Colonic mucosa (tissue), 4 donors: ENCODE data around the gene EXT2. TPM values are rescaled to one million over a fixed set of nuclear protein-coding genes. Genes with fewer than 3 reads are reported as not detected.

Experiments
- DNase-seq: peaks from one replicate; pipeline ENCODE4 v3.0.0-alpha.2; 2020
- H3K27ac ChIP-seq: fragments of 200-600 bp; one replicate; pipeline ENCODE4 v1.8.0; 2021
- H3K27me3 ChIP-seq: fragments of 200-600 bp; one replicate; pipeline ENCODE4 v1.8.0; 2021
- H3K36me3 ChIP-seq: fragments of 200-600 bp; one replicate; pipeline ENCODE4 v1.8.0; 2021
- H3K4me1 ChIP-seq: fragments of 200-600 bp; one replicate; pipeline ENCODE4 v1.8.0; 2021; ENCODE audit warnings: mild to moderate bottlenecking
- H3K4me3 ChIP-seq: fragments of 200-600 bp; one replicate; pipeline ENCODE4 v1.8.0; 2021
- H3K9ac ChIP-seq, 2 donors: one replicate each; pipeline ENCODE4 v1.7.0; 2013; ENCODE audit warnings: control low read depth in 2 of 2, low read depth in 2 of 2, low read length in 2 of 2
- H3K9me3 ChIP-seq: fragments of 200-600 bp; one replicate; pipeline ENCODE4 v1.8.0; 2021
- intact Hi-C: fragments of 100-400 bp; cut with DNase I; formaldehyde crosslinking; loops from one replicate; pipeline ENCODE4 v1.14.1; 2022
- total RNA-seq, 2 donors: library from RNA; stranded (reverse); fragmentation: NEBNext Ultra II Directional in 1 of 2; extraction: Animal tissue kit (Norgen Biotek cat#: 25700) in 1 of 2; gene quantifications; one replicate each; pipeline ENCODE4 v1.2.1, GENCODE V29; 2021
- TF ChIP-seq, protein P1 (sequence below): fragments of 200-600 bp; IDR thresholded peaks from one replicate; pipeline ENCODE4 v1.8.0; 2022; ENCODE audit warnings: antibody characterized with exemption, mild to moderate bottlenecking
- donor health status: healthy.
- donor health status: DM: no; HTN: no; CAD: no.
- donor health status: DM: no; HTN: no; CAD: no.

The EXT2 gene
- total RNA-seq, 2 donors from 2014 or later: 53.2 to 54.7 TPM

DNA sequence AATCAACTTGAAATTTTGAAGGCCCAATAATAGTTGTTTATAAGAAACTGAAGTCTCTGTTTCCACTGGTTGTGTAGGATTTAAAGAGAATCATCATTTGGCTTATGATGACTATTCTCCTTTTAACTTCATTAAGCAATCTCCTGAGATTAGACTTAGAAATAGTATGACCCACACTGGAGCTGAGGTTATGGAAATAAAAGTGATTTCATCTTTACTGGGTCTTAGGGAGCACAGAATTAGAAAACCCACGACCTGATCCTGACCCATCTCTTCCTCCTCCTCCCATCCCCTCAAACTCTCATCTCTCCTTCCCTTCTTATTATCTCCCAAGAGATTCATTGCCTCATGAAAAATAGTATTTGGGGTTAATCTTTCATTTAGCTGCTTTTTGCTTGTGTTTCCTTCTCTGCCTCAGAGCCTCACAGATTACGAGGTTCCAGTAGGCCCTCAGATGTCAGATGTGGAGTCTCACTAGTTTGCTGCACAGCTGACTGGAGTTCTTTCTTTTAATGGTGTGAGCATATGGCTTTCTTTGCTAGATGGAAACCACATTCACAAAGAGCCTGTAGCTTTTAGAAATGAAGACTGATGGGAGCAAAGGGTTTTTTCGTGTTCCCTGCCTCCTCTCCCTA is 129.5 kb downstream of the EXT2 start:
- no peaks in the 10 kb centered on the region for H3K4me1 ChIP-seq
- H3K27me3 ChIP-seq: no peaks in the 10 kb centered on the region
- no peak overlapping the region for H3K4me3 ChIP-seq
- H3K36me3 ChIP-seq: no peaks in the 10 kb centered on the region
- DNase-seq: no peak
- TF ChIP-seq, protein P1, sequence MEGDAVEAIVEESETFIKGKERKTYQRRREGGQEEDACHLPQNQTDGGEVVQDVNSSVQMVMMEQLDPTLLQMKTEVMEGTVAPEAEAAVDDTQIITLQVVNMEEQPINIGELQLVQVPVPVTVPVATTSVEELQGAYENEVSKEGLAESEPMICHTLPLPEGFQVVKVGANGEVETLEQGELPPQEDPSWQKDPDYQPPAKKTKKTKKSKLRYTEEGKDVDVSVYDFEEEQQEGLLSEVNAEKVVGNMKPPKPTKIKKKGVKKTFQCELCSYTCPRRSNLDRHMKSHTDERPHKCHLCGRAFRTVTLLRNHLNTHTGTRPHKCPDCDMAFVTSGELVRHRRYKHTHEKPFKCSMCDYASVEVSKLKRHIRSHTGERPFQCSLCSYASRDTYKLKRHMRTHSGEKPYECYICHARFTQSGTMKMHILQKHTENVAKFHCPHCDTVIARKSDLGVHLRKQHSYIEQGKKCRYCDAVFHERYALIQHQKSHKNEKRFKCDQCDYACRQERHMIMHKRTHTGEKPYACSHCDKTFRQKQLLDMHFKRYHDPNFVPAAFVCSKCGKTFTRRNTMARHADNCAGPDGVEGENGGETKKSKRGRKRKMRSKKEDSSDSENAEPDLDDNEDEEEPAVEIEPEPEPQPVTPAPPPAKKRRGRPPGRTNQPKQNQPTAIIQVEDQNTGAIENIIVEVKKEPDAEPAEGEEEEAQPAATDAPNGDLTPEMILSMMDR: no peak
- H3K27ac ChIP-seq: no peak overlapping the region
- H3K9ac ChIP-seq: no peak overlapping the region
- H3K9me3 ChIP-seq: no peaks in the 10 kb centered on the region
- intact Hi-C loops: no loop called here

GRCh38 chr11:44226490-44226889 is 131.0 kb downstream of the EXT2 start:
- intact Hi-C loops: no loop called here
- Histone ChIP-seq H3K9ac (no peak overlapping the region), H3K27ac (no peak overlapping the region), H3K9me3 (no peaks in the 10 kb centered on the region), H3K27me3 (no peaks in the 10 kb centered on the region), H3K4me3 (no peak overlapping the region), H3K36me3 (no peaks in the 10 kb centered on the region), H3K4me1 (no peaks in the 10 kb centered on the region)
- DNase-seq: no peak
- TF ChIP-seq, protein P1: no peak

- no peaks in the 10 kb centered on the region for H3K36me3 ChIP-seq
- no peak overlapping the region for H3K9ac ChIP-seq
- TF ChIP-seq, protein P1: no peak
- no peaks in the 10 kb centered on the region for H3K4me1 ChIP-seq
- no peak overlapping the region for H3K27ac ChIP-seq
- intact Hi-C loops: no loop called here
- H3K4me3 ChIP-seq: no peak overlapping the region
- no peaks in the 10 kb centered on the region for H3K27me3 ChIP-seq
- H3K9me3 ChIP-seq: no peaks in the 10 kb centered on the region
- DNase-seq: no peak
These were observed 131.5 kb downstream of the EXT2 start for GRCh38 chr11:44226945-44227344.

DNA sequence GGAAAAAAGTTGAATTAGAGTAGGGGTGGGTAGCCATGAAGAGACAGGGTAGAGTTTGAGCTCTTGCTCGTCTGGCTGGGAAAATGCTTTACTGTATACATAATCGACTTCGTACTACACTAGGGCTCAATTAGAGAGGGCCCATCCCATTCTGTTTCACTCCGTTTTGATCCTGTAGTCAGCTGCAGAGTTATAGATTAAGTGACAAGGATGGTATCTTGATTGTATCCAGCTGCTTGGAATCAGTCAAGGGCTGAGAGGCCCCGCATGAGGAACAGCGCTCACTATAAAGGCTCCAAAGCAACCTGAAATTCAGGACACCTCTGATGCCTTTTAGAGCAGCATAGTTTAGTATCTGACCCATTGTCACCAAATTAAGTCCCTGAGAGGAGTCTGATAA is 132.9 kb downstream of the EXT2 start:
- intact Hi-C loops: no loop called here
- TF ChIP-seq, protein P1: no peak
- no peaks in the 10 kb centered on the region for H3K27me3 ChIP-seq
- DNase-seq: no peak
- no peaks in the 10 kb centered on the region for H3K4me1 ChIP-seq
- no peaks in the 10 kb centered on the region for H3K36me3 ChIP-seq
- H3K9me3 ChIP-seq: no peaks in the 10 kb centered on the region
- no peak overlapping the region for H3K9ac ChIP-seq
- H3K4me3 ChIP-seq: no peak overlapping the region
- H3K27ac ChIP-seq: no peak overlapping the region

- Histone ChIP-seq H3K4me1 (no peaks in the 10 kb centered on the region), H3K9ac (no peak overlapping the region), H3K27ac (no peak overlapping the region), H3K36me3 (no peaks in the 10 kb centered on the region), H3K4me3 (no peak overlapping the region), H3K9me3 (no peaks in the 10 kb centered on the region), H3K27me3 (no peaks in the 10 kb centered on the region)
- intact Hi-C loops: no loop called here
- peak; percentile 34 for DNase-seq
- TF ChIP-seq, protein P1: no peak
These were observed 133.6 kb downstream of the EXT2 start for GRCh38 chr11:44229098-44229497.
